ENCODE results near the gene SLC15A4.
"Not testable (repeated sequence)": the region's sequence is repeated elsewhere in the genome, so short reads cannot be mapped to it uniquely, and the experiment has no call there.

SLC15A4 gene

GRCh38 chr12:128823916-128824839 lies at the start of gene SLC15A4:
TSS of gene SLC15A4 (minus strand) at chr12:128823958. CDS start at chr12:128823943, 15 bp downstream.
- peak; percentile 92 for DNase-seq (ENCODE audit: low spot score)

- no peak for DNase-seq (ENCODE audit: low spot score)
Observed at GRCh38 chr12:128872303-128872702, 48.5 kb upstream of the SLC15A4 start.

- no peak for DNase-seq (ENCODE audit: low spot score)
Observed at GRCh38 chr12:128871516-128871892, 47.7 kb upstream of the SLC15A4 start.

- DNase-seq (ENCODE audit: low spot score), result no peak
Observed at GRCh38 chr12:128867466-128867865, 43.7 kb upstream of the SLC15A4 start.

- DNase-seq (ENCODE audit: low spot score), result peak; percentile 65
Observed at GRCh38 chr12:128864516-128865186, 40.9 kb upstream of the SLC15A4 start.

GRCh38 chr12:128863957-128864356 lies 40.2 kb upstream of the SLC15A4 start:
- DNase-seq (ENCODE audit: low spot score), result no peak

- DNase-seq (ENCODE audit: low spot score), result no peak
Observed at GRCh38 chr12:128861226-128862016, 37.7 kb upstream of the SLC15A4 start.

- no peak for DNase-seq (ENCODE audit: low spot score)
Observed at GRCh38 chr12:128859311-128859710, 35.6 kb upstream of the SLC15A4 start.

GRCh38 chr12:128857133-128857763 lies 33.5 kb upstream of the SLC15A4 start:
- no peak for DNase-seq (ENCODE audit: low spot score)

- no peak for DNase-seq (ENCODE audit: low spot score)
Observed at GRCh38 chr12:128856791-128857078, 33.0 kb upstream of the SLC15A4 start.

- DNase-seq (ENCODE audit: low spot score), result no peak
Observed at GRCh38 chr12:128856035-128856790, 32.5 kb upstream of the SLC15A4 start.

GRCh38 chr12:128853600-128854197 lies 29.9 kb upstream of the SLC15A4 start:
- no peak for DNase-seq (ENCODE audit: low spot score)

GRCh38 chr12:128852885-128853599 lies 29.3 kb upstream of the SLC15A4 start, which contains the start of gene GLT1D1:
TSS of gene GLT1D1 (plus strand) at chr12:128853478. CDS start at chr12:128853582, 104 bp downstream.
- DNase-seq (ENCODE audit: low spot score), result no peak

- no peak for DNase-seq (ENCODE audit: low spot score)
Observed at GRCh38 chr12:128852026-128852698, 28.4 kb upstream of the SLC15A4 start.

GRCh38 chr12:128851429-128851828 lies 27.7 kb upstream of the SLC15A4 start:
- not testable (repeated sequence) for DNase-seq (ENCODE audit: low spot score)

GRCh38 chr12:128850400-128850799 lies 26.6 kb upstream of the SLC15A4 start:
- no peak for DNase-seq (ENCODE audit: low spot score)

GRCh38 chr12:128849806-128850205 lies 26.0 kb upstream of the SLC15A4 start:
- DNase-seq (ENCODE audit: low spot score), result not testable (repeated sequence)

GRCh38 chr12:128848371-128848770 lies 24.6 kb upstream of the SLC15A4 start:
- DNase-seq (ENCODE audit: low spot score), result no peak

- DNase-seq (ENCODE audit: low spot score), result not testable (repeated sequence)
Observed at GRCh38 chr12:128846671-128847070, 22.9 kb upstream of the SLC15A4 start.
